ENCODE data around the gene CRYBG2.
"Not testable (repeated sequence)": the region's sequence is repeated elsewhere in the genome, so short reads cannot be mapped to it uniquely, and the experiment has no call there.

Gene CRYBG2

GRCh38 chr1:26318338-26319064 lies 35.4 kb downstream of the CRYBG2 start:
- no peak for DNase-seq (ENCODE audit: low read depth)

GRCh38 chr1:26317612-26318337 lies 36.2 kb downstream of the CRYBG2 start, which contains the start of gene CD52:
CD52 (plus strand) TSS chr1:26317958; CDS start chr1:26318018, 60 bp downstream.
- DNase-seq (ENCODE audit: low read depth) = peak; percentile 65

- DNase-seq (ENCODE audit: low read depth) = no peak
These were observed 36.8 kb downstream of the CRYBG2 start for GRCh38 chr1:26317146-26317545.

GRCh38 chr1:26315874-26316850 lies 37.8 kb downstream of the CRYBG2 start:
- DNase-seq (ENCODE audit: low read depth) = no peak

- DNase-seq (ENCODE audit: low read depth) = no peak
These were observed 39.4 kb downstream of the CRYBG2 start for GRCh38 chr1:26314501-26314900.

- not testable (repeated sequence) for DNase-seq (ENCODE audit: low read depth)
These were observed 45.7 kb downstream of the CRYBG2 start for GRCh38 chr1:26307966-26308899.

- DNase-seq (ENCODE audit: low read depth) = no peak
These were observed 46.6 kb downstream of the CRYBG2 start for GRCh38 chr1:26307363-26307781.

GRCh38 chr1:26306290-26307229 lies 47.4 kb downstream of the CRYBG2 start, which contains the start of gene UBXN11:
UBXN11 (minus strand) TSS chr1:26306636; CDS start chr1:26302883, 3,753 bp downstream.
- peak; percentile 83 for DNase-seq (ENCODE audit: low read depth)

- no peak for DNase-seq (ENCODE audit: low read depth)
These were observed 48.2 kb downstream of the CRYBG2 start for GRCh38 chr1:26305667-26306289.

GRCh38 chr1:26302733-26303405 lies 51.1 kb downstream of the CRYBG2 start:
- DNase-seq (ENCODE audit: low read depth) = no peak

GRCh38 chr1:26300578-26301275 lies 53.2 kb downstream of the CRYBG2 start:
- DNase-seq (ENCODE audit: low read depth) = no peak

- DNase-seq (ENCODE audit: low read depth) = no peak
These were observed 56.2 kb downstream of the CRYBG2 start for GRCh38 chr1:26297791-26298124.

GRCh38 chr1:26297057-26297790 lies 56.7 kb downstream of the CRYBG2 start:
- DNase-seq (ENCODE audit: low read depth) = no peak

- DNase-seq (ENCODE audit: low read depth) = no peak
These were observed 57.4 kb downstream of the CRYBG2 start for GRCh38 chr1:26296340-26297056.

- no peak for DNase-seq (ENCODE audit: low read depth)
These were observed 58.5 kb downstream of the CRYBG2 start for GRCh38 chr1:26295194-26296138.
